LNCaP clone FGC (cell line): ENCODE results near the gene SKAP1.
"Not testable (repeated sequence)": the region's sequence is repeated elsewhere in the genome, so short reads cannot be mapped to it uniquely, and the experiment has no call there.

Experiments used
- DNase-seq: peaks from one replicate; pipeline ENCODE4 v3.0.0-alpha.2; 2011; ENCODE audit warnings: low read depth
- H3K4me3 ChIP-seq: 2 replicates; pipeline ENCODE4 v1.5.1; 2011; ENCODE audit warnings: mild to moderate bottlenecking, low read depth, low read length, control low read depth
- TF ChIP-seq, protein P1 (sequence below): IDR thresholded peaks from 2 replicates; pipeline ENCODE4 v1.5.1; 2012; ENCODE audit warnings: mild to moderate bottlenecking; ENCODE audit not compliant: control insufficient read depth, insufficient read depth; ENCODE audit errors: extremely low read depth

The SKAP1 gene

GRCh38 chr17:48427598-48427997 is 2.4 kb downstream of the SKAP1 start:
- TF ChIP-seq, protein P1, sequence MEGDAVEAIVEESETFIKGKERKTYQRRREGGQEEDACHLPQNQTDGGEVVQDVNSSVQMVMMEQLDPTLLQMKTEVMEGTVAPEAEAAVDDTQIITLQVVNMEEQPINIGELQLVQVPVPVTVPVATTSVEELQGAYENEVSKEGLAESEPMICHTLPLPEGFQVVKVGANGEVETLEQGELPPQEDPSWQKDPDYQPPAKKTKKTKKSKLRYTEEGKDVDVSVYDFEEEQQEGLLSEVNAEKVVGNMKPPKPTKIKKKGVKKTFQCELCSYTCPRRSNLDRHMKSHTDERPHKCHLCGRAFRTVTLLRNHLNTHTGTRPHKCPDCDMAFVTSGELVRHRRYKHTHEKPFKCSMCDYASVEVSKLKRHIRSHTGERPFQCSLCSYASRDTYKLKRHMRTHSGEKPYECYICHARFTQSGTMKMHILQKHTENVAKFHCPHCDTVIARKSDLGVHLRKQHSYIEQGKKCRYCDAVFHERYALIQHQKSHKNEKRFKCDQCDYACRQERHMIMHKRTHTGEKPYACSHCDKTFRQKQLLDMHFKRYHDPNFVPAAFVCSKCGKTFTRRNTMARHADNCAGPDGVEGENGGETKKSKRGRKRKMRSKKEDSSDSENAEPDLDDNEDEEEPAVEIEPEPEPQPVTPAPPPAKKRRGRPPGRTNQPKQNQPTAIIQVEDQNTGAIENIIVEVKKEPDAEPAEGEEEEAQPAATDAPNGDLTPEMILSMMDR = no peak
- DNase-seq = no peak
- H3K4me3 ChIP-seq = no peak overlapping the region

DNA sequence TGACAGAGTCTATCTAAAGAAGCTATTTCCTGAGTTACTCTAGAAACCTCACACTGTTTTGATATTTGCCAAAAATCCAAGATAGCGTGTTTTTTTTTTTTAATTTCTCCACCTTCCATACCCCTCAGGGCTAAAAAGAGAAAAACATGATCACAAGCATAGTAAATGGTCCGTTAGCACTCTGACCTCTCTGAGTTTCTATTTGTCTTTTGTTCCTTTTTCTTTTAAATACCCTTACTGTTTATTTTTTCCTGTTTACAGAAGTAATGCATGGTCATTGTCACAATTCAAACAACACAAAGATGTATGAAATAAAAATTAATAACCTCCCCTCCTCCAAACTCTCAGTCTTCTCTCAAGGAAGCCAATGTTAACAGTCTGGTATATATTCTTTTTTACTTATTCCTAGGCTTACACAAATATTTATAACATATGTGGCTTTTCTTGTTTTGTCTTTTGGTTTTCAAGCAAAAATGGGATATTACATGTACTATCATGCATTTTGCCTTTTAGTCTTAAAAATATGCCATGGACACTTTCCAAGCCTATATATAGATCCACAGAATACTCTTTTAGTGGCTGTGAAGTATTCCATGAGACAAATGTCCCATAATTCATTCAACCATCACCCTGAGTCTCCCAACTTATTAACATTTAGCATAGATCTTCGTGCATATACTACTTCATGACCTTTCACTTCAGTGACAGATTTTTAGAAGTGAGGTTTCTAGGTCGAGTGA is 3.1 kb downstream of the SKAP1 start:
- TF ChIP-seq, protein P1 = no peak
- no peak for DNase-seq
- H3K4me3 ChIP-seq = no peak overlapping the region

- DNase-seq = no peak
- H3K4me3 ChIP-seq = no peak overlapping the region
- TF ChIP-seq, protein P1 = no peak
These were observed 3.9 kb downstream of the SKAP1 start for GRCh38 chr17:48426019-48426665.

DNA sequence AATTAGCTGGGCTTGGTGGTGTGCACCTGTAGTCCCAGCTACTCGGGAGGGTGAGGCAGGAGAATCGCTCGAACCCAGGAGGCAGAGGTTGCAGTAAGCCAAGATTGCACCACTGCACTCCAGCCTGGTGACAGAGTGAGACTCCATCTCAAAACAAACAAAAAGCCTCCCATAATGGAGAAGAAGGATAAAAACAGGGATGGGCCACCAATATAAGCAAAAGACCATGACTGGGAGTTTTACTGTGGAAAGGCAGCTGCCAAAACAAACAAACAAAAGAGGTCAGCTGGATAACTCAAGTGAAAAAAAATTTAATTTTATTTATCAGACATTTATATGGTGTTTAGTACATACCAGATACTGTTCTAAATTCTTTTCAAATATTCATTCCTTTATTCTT is 8.0 kb downstream of the SKAP1 start:
- not testable (repeated sequence) for DNase-seq, H3K4me3 ChIP-seq

DNA sequence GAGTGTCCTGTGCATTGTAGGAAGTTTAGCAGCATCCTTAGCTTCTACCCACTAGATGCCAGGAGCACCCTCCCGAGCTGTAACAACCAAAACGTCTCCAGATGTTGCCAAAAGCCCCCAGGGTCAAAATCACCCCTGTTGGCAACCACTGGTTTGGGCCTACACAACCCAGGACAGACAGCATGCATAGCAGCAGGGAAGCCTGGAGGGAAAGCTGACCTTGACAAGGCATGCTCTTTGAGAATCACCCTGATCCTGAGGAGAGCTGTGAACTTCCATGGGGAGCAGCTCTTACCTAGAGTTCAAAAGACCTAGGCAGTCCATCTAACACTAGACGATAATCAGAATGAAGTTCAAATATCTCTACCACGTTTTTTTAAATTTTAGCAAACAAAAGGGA is 9.2 kb downstream of the SKAP1 start:
- TF ChIP-seq, protein P1 = no peak
- DNase-seq = no peak
- H3K4me3 ChIP-seq = no peak overlapping the region

DNA sequence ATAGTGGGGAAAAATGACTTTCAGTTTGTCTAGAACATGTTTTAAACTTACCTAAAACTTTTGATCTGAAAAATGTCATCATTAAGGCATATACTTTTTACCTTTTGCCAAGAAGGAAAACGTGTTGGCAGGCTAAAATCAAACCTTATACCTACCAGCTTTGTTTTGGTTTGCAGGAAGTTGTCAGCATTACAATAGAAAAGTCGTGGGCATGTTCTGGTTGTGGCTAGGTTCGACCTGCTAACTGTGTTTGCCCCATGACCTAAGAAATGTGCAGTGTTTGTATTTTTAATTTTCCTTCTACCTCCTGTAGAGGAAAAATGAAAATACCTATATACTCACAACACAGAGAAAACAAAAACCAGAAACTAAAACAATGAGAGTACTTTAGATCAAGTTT is 13.0 kb downstream of the SKAP1 start:
- TF ChIP-seq, protein P1 = no peak
- H3K4me3 ChIP-seq = no peak overlapping the region
- DNase-seq = no peak

DNA sequence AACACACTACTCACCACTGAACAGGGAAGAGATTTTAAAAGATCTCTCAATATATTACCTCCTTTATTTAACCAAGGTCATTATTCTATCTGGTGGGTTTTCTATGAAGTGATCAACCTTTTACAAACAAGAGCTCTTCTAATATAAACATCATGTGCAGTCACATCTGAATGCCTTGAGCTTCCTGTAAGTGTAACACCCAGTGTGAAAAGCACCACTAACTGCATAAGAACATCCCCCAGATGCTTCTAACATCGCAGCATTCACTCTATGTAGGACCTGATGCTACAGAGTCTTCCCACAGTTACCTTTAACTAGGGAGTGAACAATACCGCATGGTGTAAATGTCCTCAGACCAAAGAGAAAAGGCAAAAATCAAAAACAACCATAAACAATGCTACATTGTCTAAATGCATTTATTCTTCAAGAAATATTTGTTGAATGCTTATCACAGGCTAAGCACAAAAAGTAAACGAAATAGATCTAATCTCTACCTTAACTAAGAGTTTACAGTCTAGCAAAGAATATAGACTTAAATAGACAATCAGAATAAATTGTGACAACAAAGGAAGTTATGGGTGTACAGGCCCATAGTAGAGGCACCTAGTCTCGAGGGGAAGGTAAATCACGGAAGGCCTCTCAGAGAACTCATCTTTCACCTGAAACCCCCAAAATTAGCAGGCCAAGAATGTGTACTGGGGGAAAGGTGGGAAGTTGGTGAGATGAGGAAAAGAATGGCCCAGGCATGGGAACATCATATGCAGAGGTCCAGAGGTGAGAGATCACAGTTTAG is 16.2 kb downstream of the SKAP1 start:
- TF ChIP-seq, protein P1 = no peak
- H3K4me3 ChIP-seq = no peak overlapping the region
- no peak for DNase-seq
